Measurements from ENCODE around the gene VEZF1. TPM values are rescaled to one million over a fixed set of nuclear protein-coding genes. Genes with fewer than 3 reads are reported as not detected.

VEZF1 gene
- total RNA-seq, 1 donor from 2014 or later, result 43.6 TPM

DNA sequence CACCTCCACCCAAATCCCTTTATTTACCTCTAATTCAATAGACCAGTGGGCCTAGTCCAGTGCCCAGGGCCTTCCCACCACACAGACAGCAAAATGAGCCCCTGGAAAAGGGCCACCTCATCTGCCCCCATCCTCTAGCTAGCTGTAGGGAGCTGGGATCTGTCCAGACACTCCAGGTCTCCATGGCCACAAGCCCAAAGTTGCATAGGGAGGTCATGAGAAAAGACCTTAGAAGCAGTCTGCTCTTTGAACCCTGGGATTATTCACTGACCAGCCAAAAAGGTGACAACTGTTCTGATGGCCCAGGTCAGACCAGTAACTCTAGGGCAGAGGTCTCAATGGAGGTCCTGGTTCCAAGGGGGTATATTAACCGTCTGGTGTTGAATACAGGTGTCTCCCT is 34.8 kb downstream of the VEZF1 start:
- Mint-ChIP-seq H3K4me3 (ENCODE audit: unreplicated experiment) (no peak overlapping the region), H3K27ac (ENCODE audit: unreplicated experiment) (peak overlapping the region; percentile 80), H3K9me3 (ENCODE audit: low read depth) (no peaks in the 10 kb centered on the region), H3K4me1 (ENCODE audit: low read depth) (peaks cover 65% of the 10 kb centered on the region), H3K36me3 (ENCODE audit: low read depth) (no peaks in the 10 kb centered on the region), H3K27me3 (ENCODE audit: low read depth) (no peaks in the 10 kb centered on the region)
- DNase-seq (ENCODE audit: low spot score), result no peak
- TF ChIP-seq, protein P1, sequence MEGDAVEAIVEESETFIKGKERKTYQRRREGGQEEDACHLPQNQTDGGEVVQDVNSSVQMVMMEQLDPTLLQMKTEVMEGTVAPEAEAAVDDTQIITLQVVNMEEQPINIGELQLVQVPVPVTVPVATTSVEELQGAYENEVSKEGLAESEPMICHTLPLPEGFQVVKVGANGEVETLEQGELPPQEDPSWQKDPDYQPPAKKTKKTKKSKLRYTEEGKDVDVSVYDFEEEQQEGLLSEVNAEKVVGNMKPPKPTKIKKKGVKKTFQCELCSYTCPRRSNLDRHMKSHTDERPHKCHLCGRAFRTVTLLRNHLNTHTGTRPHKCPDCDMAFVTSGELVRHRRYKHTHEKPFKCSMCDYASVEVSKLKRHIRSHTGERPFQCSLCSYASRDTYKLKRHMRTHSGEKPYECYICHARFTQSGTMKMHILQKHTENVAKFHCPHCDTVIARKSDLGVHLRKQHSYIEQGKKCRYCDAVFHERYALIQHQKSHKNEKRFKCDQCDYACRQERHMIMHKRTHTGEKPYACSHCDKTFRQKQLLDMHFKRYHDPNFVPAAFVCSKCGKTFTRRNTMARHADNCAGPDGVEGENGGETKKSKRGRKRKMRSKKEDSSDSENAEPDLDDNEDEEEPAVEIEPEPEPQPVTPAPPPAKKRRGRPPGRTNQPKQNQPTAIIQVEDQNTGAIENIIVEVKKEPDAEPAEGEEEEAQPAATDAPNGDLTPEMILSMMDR (IDR thresholded peaks at IDR 0.05), result no peak

- no peak for DNase-seq (ENCODE audit: low spot score)
- Mint-ChIP-seq H3K36me3 (ENCODE audit: low read depth) (no peaks in the 10 kb centered on the region), H3K9me3 (ENCODE audit: low read depth) (no peaks in the 10 kb centered on the region), H3K4me3 (ENCODE audit: unreplicated experiment) (no peak overlapping the region), H3K4me1 (ENCODE audit: low read depth) (peaks cover 88% of the 10 kb centered on the region), H3K27ac (ENCODE audit: unreplicated experiment) (peak overlapping the region; percentile 93), H3K27me3 (ENCODE audit: low read depth) (no peaks in the 10 kb centered on the region)
- TF ChIP-seq, protein P1 (IDR thresholded peaks at IDR 0.05), result no peak
Observed at GRCh38 chr17:57949649-57950048, 38.4 kb downstream of the VEZF1 start.

DNA sequence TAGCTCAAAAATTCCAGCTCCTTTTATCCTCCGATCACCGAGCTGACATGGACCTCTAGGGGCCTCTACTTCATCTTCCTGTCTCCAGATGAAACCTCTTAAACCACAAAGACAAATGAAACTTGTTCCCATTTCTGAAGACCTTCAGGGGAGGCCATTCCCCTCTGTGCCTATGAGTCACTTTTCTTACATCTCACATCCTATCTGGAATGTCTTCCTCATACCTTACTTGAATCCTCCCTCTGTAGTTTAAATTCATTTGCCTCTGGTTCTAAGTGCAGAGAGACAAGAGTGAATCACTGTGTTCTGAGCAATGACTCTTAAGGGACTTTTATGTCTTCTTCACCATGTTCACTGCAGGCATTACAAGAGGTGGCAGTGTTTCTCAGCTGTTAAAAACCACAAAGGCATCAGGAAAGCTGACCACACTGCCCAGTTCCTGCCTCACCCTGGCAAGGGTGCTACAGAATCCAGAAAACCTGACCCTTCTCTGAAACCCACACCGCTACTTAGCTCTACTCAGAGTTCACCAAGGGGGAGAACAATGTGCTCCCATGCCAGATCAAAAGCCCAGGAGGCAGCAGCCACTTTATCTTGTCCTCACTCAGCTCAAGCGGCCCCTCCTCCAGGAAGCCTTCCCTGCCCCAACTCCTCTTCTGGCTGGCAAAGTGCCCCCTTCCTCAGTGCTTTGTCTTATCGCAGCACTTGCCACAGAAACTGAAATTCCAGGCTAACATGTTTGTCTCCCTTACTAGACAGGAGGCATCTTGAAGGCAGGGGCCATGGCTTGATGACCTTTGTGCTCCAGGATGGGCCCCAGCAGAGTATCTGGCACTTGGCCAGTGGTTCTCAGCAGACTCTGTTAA is 39.3 kb downstream of the VEZF1 start:
- Mint-ChIP-seq H3K4me1 (ENCODE audit: low read depth) (peaks cover 85% of the 10 kb centered on the region), H3K36me3 (ENCODE audit: low read depth) (no peaks in the 10 kb centered on the region), H3K9me3 (ENCODE audit: low read depth) (no peaks in the 10 kb centered on the region), H3K4me3 (ENCODE audit: unreplicated experiment) (peak overlapping the region; percentile 3), H3K27me3 (ENCODE audit: low read depth) (no peaks in the 10 kb centered on the region), H3K27ac (ENCODE audit: unreplicated experiment) (peak overlapping the region; percentile 93)
- TF ChIP-seq, protein P1 (IDR thresholded peaks at IDR 0.05), result peak; percentile 59
- DNase-seq (ENCODE audit: low spot score), result no peak

DNA sequence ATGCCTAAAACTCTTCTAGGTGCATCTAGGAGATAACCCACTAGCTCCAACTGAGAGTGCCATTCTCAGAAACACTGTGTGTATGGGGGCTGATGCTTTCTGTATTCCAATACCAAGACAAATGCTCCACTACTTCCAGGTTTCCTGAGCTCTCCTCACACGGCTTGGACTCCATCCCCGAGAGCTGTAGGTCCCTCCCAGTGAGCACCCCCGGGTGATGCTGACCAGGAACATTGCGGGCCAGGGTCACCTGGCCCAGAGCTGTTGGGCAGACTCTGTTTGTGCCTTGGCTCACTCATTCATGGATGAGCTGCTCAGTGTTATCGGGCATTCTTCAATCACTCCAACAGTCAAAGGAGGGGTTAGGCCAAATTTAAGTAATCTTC is 39.9 kb downstream of the VEZF1 start:
- Mint-ChIP-seq H3K4me3 (ENCODE audit: unreplicated experiment) (no peak overlapping the region), H3K36me3 (ENCODE audit: low read depth) (no peaks in the 10 kb centered on the region), H3K27ac (ENCODE audit: unreplicated experiment) (peak overlapping the region; percentile 93), H3K4me1 (ENCODE audit: low read depth) (peaks cover 85% of the 10 kb centered on the region), H3K9me3 (ENCODE audit: low read depth) (no peaks in the 10 kb centered on the region), H3K27me3 (ENCODE audit: low read depth) (no peaks in the 10 kb centered on the region)
- TF ChIP-seq, protein P1 (IDR thresholded peaks at IDR 0.05), result no peak
- DNase-seq (ENCODE audit: low spot score), result no peak

DNA sequence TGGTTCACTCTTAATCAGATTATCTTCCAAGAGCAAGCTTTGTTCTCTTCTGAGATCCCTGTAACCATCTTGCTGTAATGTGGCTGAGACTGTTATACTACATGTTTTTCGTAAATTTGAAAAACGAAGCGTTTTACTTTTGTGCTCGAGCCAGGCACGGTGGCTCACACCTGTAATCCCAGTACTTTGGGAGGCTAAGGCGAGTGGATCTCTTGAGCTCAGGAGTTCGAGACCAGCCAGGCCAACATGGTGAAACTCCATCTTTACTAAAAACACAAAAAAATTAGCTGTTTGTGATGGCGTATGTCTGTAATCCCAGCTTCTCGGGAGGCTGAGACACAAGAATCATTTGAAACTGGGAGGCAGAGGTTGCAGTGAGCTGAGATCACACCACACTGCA is 40.7 kb downstream of the VEZF1 start:
- peak overlapping the region; percentile 62 for H3K4me3 Mint-ChIP-seq (ENCODE audit: unreplicated experiment)
- peaks cover 80% of the 10 kb centered on the region for H3K4me1 Mint-ChIP-seq (ENCODE audit: low read depth)
- no peak for DNase-seq (ENCODE audit: low spot score)
- H3K9me3 Mint-ChIP-seq (ENCODE audit: low read depth), result no peaks in the 10 kb centered on the region
- no peaks in the 10 kb centered on the region for H3K36me3 Mint-ChIP-seq (ENCODE audit: low read depth)
- TF ChIP-seq, protein P1 (IDR thresholded peaks at IDR 0.05), result no peak
- H3K27me3 Mint-ChIP-seq (ENCODE audit: low read depth), result no peaks in the 10 kb centered on the region
- H3K27ac Mint-ChIP-seq (ENCODE audit: unreplicated experiment), result peak overlapping the region; percentile 80

Measured in chondrocyte (in vitro differentiated cells).